ENCODE results near the gene DPEP2NB. TPM values are rescaled to one million over a fixed set of nuclear protein-coding genes. Genes with fewer than 3 reads are reported as not detected.

Gene DPEP2NB
- total RNA-seq, 1 experiment from 2014 or later: not detected

GRCh38 chr16:67969254-67970039, 46.3 kb downstream of the DPEP2NB start:
- Histone ChIP-seq H4K20me1 (ENCODE audit: control insufficient read depth, insufficient read depth, insufficient read length) (peaks cover 1% of the 10 kb centered on the region), H2BK120ac (ENCODE audit: low read depth, low read length, poor library complexity, severe bottlenecking) (no peak overlapping the region), H2BK5ac (ENCODE audit: insufficient read length, low read length) (no peak overlapping the region), H3K9me3 (ENCODE audit: control insufficient read depth, low read depth, low read length) (no peaks in the 10 kb centered on the region), H2AK5ac (ENCODE audit: insufficient read length, low read length) (no peak overlapping the region), H3K14ac (ENCODE audit: insufficient read depth, low read length) (no peak overlapping the region), H3K18ac (ENCODE audit: insufficient read length, low read depth, low read length) (no peak overlapping the region), H3K23ac (ENCODE audit: insufficient read length, low read depth, low read length) (no peak overlapping the region), H4K5ac (ENCODE audit: insufficient read length, low read depth, low read length) (no peak overlapping the region), H3K4me2 (ENCODE audit: insufficient read depth, insufficient read length, low read length) (peak overlapping the region; percentile 22), H3T11ph (ENCODE audit: low read length) (no peak overlapping the region), H3K56ac (ENCODE audit: insufficient read length, low read depth, low read length) (no peak overlapping the region), H3K79me2 (ENCODE audit: insufficient read depth, low read length) (no peaks in the 10 kb centered on the region; the same call in 1 of the 2 replicates), H3K79me1 (ENCODE audit: insufficient read depth, low read depth, low read length, poor library complexity, severe bottlenecking) (no peaks in the 10 kb centered on the region), H3K23me2 (ENCODE audit: insufficient read length, low read depth, low read length, poor library complexity, severe bottlenecking) (peaks cover 3% of the 10 kb centered on the region), H3K4me1 (ENCODE audit: insufficient read depth, low read length) (peaks cover 5% of the 10 kb centered on the region; the same call in 1 of the 2 replicates), H4K91ac (ENCODE audit: insufficient read length, low read depth, low read length) (no peak overlapping the region), H2BK12ac (ENCODE audit: insufficient read length, low read depth, low read length) (no peak overlapping the region), H4K8ac (replicated peaks; ENCODE audit: insufficient read length, low read depth, low read length) (no peak overlapping the region), H2BK15ac (ENCODE audit: low read depth, low read length) (no peak overlapping the region), H3K9ac (ENCODE audit: extremely low read depth, insufficient read length, low read length) (no peak overlapping the region), H3K27me3 (ENCODE audit: insufficient read depth, low read length) (no peaks in the 10 kb centered on the region), H2BK20ac (ENCODE audit: low read depth, low read length, poor library complexity, severe bottlenecking) (no peak overlapping the region), H3K27ac (ENCODE audit: insufficient read length, low read depth, low read length) (no peak overlapping the region), H3K4ac (ENCODE audit: low read depth, low read length) (no peak overlapping the region), H2AFZ (ENCODE audit: low read length) (no peak overlapping the region)
- DNase-seq: peak; percentile 88
- Mint-ChIP-seq H3K4me3 (peak overlapping the region; percentile 93 to 95), H3K9me3 (no peaks in the 10 kb centered on the region; a peak in 1 of 5 replicates), H3K36me3 (ENCODE audit: insufficient read depth in 1 of 3, low read depth in 3 of 3) (peaks cover 0 to 12% (median 2%) of the 10 kb centered on the region in 3 experiments; a peak in 4 of 7 replicates), H3K4me1 (peaks cover 34 to 38% of the 10 kb centered on the region in 2 experiments), H3K27ac (peak overlapping the region in 2 of 3 experiments; percentile 22 to 52; a peak in 4 of 7 replicates), H3K27me3 (ENCODE audit: low read depth) (peaks cover 2% of the 10 kb centered on the region)
- TF ChIP-seq CTCF (conservative IDR thresholded peaks at IDR 0.05): no peak
- no CpG with 5 or more reads among the region's 40 CpGs for WGBS (ENCODE audit: extremely low coverage, insufficient read length, low lambda C conversion rate)
